ENCODE results near the gene SHE. TPM values are rescaled to one million over a fixed set of nuclear protein-coding genes. Genes with fewer than 3 reads are reported as not detected.

SHE gene
- total and polyA plus RNA-seq, 2 experiments from 2014 or later = 2.0 to 2.7 TPM

- no peaks in the 10 kb centered on the region for H3K27me3 ChIP-seq
- H3K27ac ChIP-seq = no peak overlapping the region
- TF ChIP-seq CTCF (IDR thresholded peaks at IDR 0.05; ENCODE audit: low read depth, low read length) = no peak
- H3K4me1 ChIP-seq (ENCODE audit: low read depth) = no peaks in the 10 kb centered on the region
- no peak for DNase-seq (ENCODE audit: low read depth in 1 of 2, low spot score in 1 of 2)
- no peak overlapping the region for H3K4me3 ChIP-seq
- H3K36me3 ChIP-seq = no peaks in the 10 kb centered on the region
- H3K9me3 ChIP-seq (ENCODE audit: low read depth) = no peaks in the 10 kb centered on the region
These were observed 58.8 kb downstream of the SHE start for GRCh38 chr1:154443274-154444013.

DNA sequence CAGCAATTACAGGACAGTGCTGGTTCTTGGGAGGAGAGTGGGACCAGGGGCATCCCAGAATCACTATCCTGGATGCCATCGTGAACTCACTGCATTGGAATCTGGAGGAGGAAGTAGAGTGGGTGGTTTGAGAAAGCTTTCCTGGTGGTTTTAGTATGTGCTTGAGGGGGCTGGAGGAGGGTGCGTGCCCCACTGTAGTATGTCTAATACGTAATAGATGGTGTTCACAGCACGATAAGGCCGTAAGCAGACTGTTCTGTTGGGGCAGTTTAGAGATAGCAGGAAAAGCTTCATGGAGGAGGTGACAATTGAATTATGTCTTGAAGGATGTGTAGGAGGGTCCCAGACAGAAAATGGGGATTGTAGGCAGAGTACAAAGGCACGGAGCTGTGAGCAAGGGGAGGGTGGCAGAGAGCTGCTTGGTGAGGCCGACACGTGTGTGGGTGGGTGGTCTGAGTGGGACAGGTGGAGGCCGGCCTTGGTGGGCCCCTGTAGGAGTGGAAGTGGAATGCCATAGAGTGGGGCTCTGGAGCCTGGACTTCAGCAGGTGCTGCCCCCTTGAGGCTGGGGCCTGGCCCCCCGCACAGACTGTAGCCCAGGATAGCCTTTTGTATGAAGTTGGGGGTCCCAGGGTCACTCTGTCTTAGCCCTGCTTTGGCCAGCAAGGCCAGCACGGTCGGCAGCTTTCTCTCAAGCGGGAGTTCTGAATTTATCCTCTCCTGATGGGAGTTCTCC is 60.0 kb downstream of the SHE start:
- no peak overlapping the region for H3K4me3 ChIP-seq
- peaks cover 3% of the 10 kb centered on the region for H3K4me1 ChIP-seq (ENCODE audit: low read depth)
- no peak overlapping the region for H3K27ac ChIP-seq
- H3K36me3 ChIP-seq = no peaks in the 10 kb centered on the region
- TF ChIP-seq CTCF (IDR thresholded peaks at IDR 0.05; ENCODE audit: low read depth, low read length) = peak; percentile 42
- H3K27me3 ChIP-seq = no peaks in the 10 kb centered on the region
- DNase-seq (ENCODE audit: low read depth in 1 of 2, low spot score in 1 of 2) = peak in 1 of 2 donors; percentile 67
- H3K9me3 ChIP-seq (ENCODE audit: low read depth) = no peaks in the 10 kb centered on the region

GRCh38 chr1:154441241-154441888 is 60.8 kb downstream of the SHE start:
- no peaks in the 10 kb centered on the region for H3K36me3 ChIP-seq
- H3K4me1 ChIP-seq (ENCODE audit: low read depth) = peaks cover 3% of the 10 kb centered on the region
- H3K27me3 ChIP-seq = no peaks in the 10 kb centered on the region
- DNase-seq (ENCODE audit: low read depth in 1 of 2, low spot score in 1 of 2) = no peak
- H3K27ac ChIP-seq = no peak overlapping the region
- no peaks in the 10 kb centered on the region for H3K9me3 ChIP-seq (ENCODE audit: low read depth)
- TF ChIP-seq CTCF (IDR thresholded peaks at IDR 0.05; ENCODE audit: low read depth, low read length) = no peak
- H3K4me3 ChIP-seq = no peak overlapping the region

DNA sequence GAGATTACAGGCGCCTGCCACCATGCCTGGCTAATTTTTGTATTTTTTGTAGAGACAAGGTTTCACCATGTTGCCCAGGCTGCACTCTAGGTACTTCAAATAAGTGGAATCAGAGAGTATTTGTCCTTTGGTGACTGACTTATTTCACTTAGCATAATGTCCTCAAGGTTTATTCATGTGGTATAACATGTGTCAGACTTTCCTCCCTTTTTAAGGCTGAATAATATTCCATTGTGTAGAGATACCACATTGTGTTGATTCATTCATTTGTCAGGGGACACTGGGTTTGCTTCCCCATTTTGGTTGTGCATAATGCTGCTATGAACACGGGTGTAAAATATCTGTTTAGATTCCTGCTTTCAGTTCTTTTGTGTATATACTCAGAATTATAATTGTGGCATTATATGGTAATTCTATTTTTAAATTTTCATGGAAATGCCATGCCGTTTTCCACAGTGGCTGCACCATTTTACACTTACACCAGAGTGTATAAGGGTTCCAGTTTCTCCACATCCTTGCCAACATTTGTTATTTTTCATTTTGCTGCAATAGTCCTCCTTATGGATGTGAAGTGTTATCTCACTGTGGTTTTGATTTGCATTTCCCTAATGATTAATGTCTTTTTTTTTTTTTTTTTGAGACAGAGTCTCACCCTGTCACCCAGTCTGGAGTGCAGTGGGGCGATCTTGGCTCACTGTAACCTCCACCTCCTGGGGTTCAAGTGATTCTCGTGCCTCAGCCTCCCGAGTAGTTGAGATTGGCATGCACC is 62.0 kb downstream of the SHE start:
- no peak overlapping the region for H3K4me3 ChIP-seq
- no peaks in the 10 kb centered on the region for H3K27me3 ChIP-seq
- no peak for TF ChIP-seq CTCF (IDR thresholded peaks at IDR 0.05; ENCODE audit: low read depth, low read length)
- no peaks in the 10 kb centered on the region for H3K36me3 ChIP-seq
- H3K27ac ChIP-seq = no peak overlapping the region
- peaks cover 3% of the 10 kb centered on the region for H3K4me1 ChIP-seq (ENCODE audit: low read depth)
- DNase-seq (ENCODE audit: low read depth in 1 of 2, low spot score in 1 of 2) = no peak
- no peaks in the 10 kb centered on the region for H3K9me3 ChIP-seq (ENCODE audit: low read depth)

DNA sequence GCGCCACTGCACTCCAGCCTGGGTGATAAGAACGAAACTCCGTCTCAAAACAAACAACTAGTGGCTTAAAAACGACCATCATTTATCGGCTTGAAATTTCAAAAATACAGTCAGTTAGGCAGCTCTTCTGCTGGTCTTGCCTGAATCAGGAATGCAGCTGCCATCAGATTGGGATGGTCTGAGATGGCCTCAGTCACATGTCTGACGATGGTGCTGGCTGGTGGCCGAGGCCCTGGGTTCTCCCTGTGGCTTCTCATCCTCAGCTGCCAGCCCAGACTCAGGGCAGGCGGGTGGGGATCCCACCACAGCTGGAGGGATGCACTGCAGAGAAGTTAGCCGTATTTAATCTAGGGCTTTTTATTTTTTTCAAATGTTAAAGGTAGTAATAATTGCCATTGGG is 65.8 kb downstream of the SHE start:
- H3K4me1 ChIP-seq (ENCODE audit: low read depth) = peaks cover 15% of the 10 kb centered on the region
- no peaks in the 10 kb centered on the region for H3K9me3 ChIP-seq (ENCODE audit: low read depth)
- H3K36me3 ChIP-seq = no peaks in the 10 kb centered on the region
- TF ChIP-seq CTCF (IDR thresholded peaks at IDR 0.05; ENCODE audit: low read depth, low read length) = no peak
- DNase-seq (ENCODE audit: low read depth in 1 of 2, low spot score in 1 of 2) = no peak
- no peaks in the 10 kb centered on the region for H3K27me3 ChIP-seq
- H3K27ac ChIP-seq = no peak overlapping the region
- H3K4me3 ChIP-seq = no peak overlapping the region

All from cardiac muscle cell (in vitro differentiated cells and primary cell).